H1 (cell line): ENCODE results near the gene MBD3. TPM values are rescaled to one million over a fixed set of nuclear protein-coding genes. Genes with fewer than 3 reads are reported as not detected.

Experiments used
- CTCF ChIA-PET: fragments of 300-600 bp; sonication (Branson Sonifier 250); formaldehyde crosslinking; loops from one replicate; lab custom pipeline; 2021; ENCODE audit not compliant: partially characterized antibody; lab: Charles Lee
- POLR2A ChIA-PET: fragments of 300-600 bp; sonication (Branson Sonifier 250); formaldehyde crosslinking; loops from one replicate; lab custom pipeline; 2021; ENCODE audit warnings: inconsistent platforms; ENCODE audit not compliant: partially characterized antibody; lab: Charles Lee
- DNase-seq, 2 experiments: peaks; one replicate each; pipeline versions ENCODE4 v3.0.0 to v3.0.0-alpha.2; 2010 to 2022; ENCODE audit warnings: low spot score in 2 of 2, low read depth in 1 of 2, mixed read lengths in 1 of 2
- FAIRE-seq: peaks from 2 replicates; lab custom pipeline; 2011; peaks lifted over from hg19 to GRCh38; lab: Jason Lieb, UNC
- H2AFZ ChIP-seq: 2 replicates; pipeline ENCODE4 v1.8.1; 2012; ENCODE audit warnings: low read length, inconsistent platforms
- H2AK5ac ChIP-seq: 2 replicates; pipeline ENCODE4 v1.6.1; 2013; ENCODE audit warnings: low read depth, low read length
- H2BK120ac ChIP-seq: replicated peaks from 2 replicates; pipeline ENCODE3; 2013; ENCODE audit warnings: low read depth, low read length, inconsistent platforms
- H2BK12ac ChIP-seq: 2 replicates; pipeline ENCODE4 v1.6.1; 2013; ENCODE audit warnings: low read depth, low read length
- H2BK15ac ChIP-seq: 2 replicates; pipeline ENCODE4 v1.6.1; 2013; ENCODE audit warnings: low read length
- H2BK20ac ChIP-seq: 2 replicates; pipeline ENCODE4 v1.6.1; 2013; ENCODE audit warnings: low read length
- H2BK5ac ChIP-seq: 2 replicates; pipeline ENCODE4 v1.6.1; 2013; ENCODE audit warnings: low read depth, low read length
- H3K14ac ChIP-seq: 2 replicates; pipeline ENCODE4 v1.6.1; 2013; ENCODE audit warnings: inconsistent platforms; ENCODE audit not compliant: insufficient read length
- H3K18ac ChIP-seq: 2 replicates; pipeline ENCODE4 v1.6.1; 2013; ENCODE audit warnings: low read length; ENCODE audit errors: extremely low read depth
- H3K23ac ChIP-seq: 2 replicates; pipeline ENCODE4 v1.6.1; 2013; ENCODE audit warnings: inconsistent platforms; ENCODE audit not compliant: insufficient read length
- H3K23me2 ChIP-seq: 2 replicates; pipeline ENCODE4 v1.6.1; 2013; ENCODE audit warnings: low read depth, low read length
- H3K27ac ChIP-seq: 2 replicates; pipeline ENCODE4 v1.6.1; 2011; ENCODE audit warnings: low read depth, low read length, inconsistent platforms
- H3K27me3 ChIP-seq, 4 experiments: replicated peaks in 1 of 4; 1 replicate in 1 of 4; 2 replicates in 3 of 4; pipeline versions ENCODE4 v1.6.1 to v1.8.1; 2011 to 2013; ENCODE audit warnings: low read length in 3 of 4, mild to moderate bottlenecking in 3 of 4, inconsistent platforms in 2 of 4, mixed read lengths in 2 of 4, moderate library complexity in 1 of 4; ENCODE audit not compliant: control insufficient read depth in 3 of 4, insufficient read depth in 3 of 4; ENCODE audit errors: extremely low read depth in 1 of 4
- H3K36me3 ChIP-seq, 4 experiments: 2 replicates each; pipeline versions ENCODE4 v1.6.1 to v1.8.1; 2011 to 2013; ENCODE audit warnings: mild to moderate bottlenecking in 4 of 4, low read length in 3 of 4, moderate library complexity in 2 of 4, control low read depth in 1 of 4, inconsistent platforms in 1 of 4; ENCODE audit not compliant: insufficient read depth in 4 of 4, control insufficient read depth in 2 of 4
- H3K4ac ChIP-seq: replicated peaks from 2 replicates; pipeline ENCODE3; 2013; ENCODE audit warnings: low read length, low read depth, mixed read lengths, inconsistent platforms; ENCODE audit not compliant: insufficient read length
- H3K4me1 ChIP-seq, 4 experiments: replicated peaks in 1 of 4; 1 replicate in 1 of 4; 2 replicates in 3 of 4; pipeline versions ENCODE4 v1.6.1 to v1.8.1; 2011 to 2013; ENCODE audit warnings: low read length in 3 of 4, inconsistent platforms in 2 of 4, mixed read lengths in 1 of 4; ENCODE audit not compliant: insufficient read depth in 4 of 4, control insufficient read depth in 3 of 4
- H3K4me2 ChIP-seq, 2 experiments: 2 replicates each; pipeline versions ENCODE4 v1.6.1 to v1.8.1; 2011 to 2013; ENCODE audit warnings: low read depth in 2 of 2, low read length in 2 of 2, control low read depth in 1 of 2, inconsistent platforms in 1 of 2, mild to moderate bottlenecking in 1 of 2; ENCODE audit not compliant: insufficient read depth in 1 of 2
- H3K4me3 ChIP-seq, 4 experiments: fragments of 200-600, 300-600 bp in 1 of 4; sonication (generic), shearing (Covaris generic), sonication (Bioruptor Twin) in 1 of 4; 2 replicates each; pipeline versions ENCODE4 v1.5.1 to v1.8.1; 2011 to 2016; ENCODE audit warnings: low read length in 4 of 4, low read depth in 3 of 4, control low read depth in 2 of 4, inconsistent platforms in 2 of 4, mild to moderate bottlenecking in 2 of 4, mixed read lengths in 1 of 4, moderate library complexity in 1 of 4; ENCODE audit not compliant: insufficient read depth in 2 of 4; ENCODE audit errors: extremely low read depth in 1 of 4
- H3K56ac ChIP-seq: replicated peaks from 2 replicates; pipeline ENCODE3; 2013; ENCODE audit warnings: low read depth, mild to moderate bottlenecking, mixed read lengths, low read length, inconsistent platforms; ENCODE audit not compliant: insufficient read length
- H3K79me1 ChIP-seq: 2 replicates; pipeline ENCODE4 v1.6.1; 2013; ENCODE audit warnings: low read depth, low read length, control low read depth
- H3K79me2 ChIP-seq, 2 experiments: 2 replicates each; pipeline versions ENCODE4 v1.6.1 to v1.8.1; 2012 to 2013; ENCODE audit warnings: low read length in 2 of 2, mild to moderate bottlenecking in 2 of 2, inconsistent platforms in 1 of 2; ENCODE audit not compliant: insufficient read depth in 2 of 2, control insufficient read depth in 1 of 2
- H3K9ac ChIP-seq, 4 experiments: replicated peaks in 1 of 4; 1 replicate in 1 of 4; 2 replicates in 3 of 4; pipeline versions ENCODE4 v1.6.1 to v1.8.1; 2011 to 2013; ENCODE audit warnings: low read depth in 3 of 4, low read length in 3 of 4, control low read depth in 2 of 4, mild to moderate bottlenecking in 2 of 4, moderate library complexity in 2 of 4, inconsistent platforms in 1 of 4; ENCODE audit errors: extremely low read depth in 1 of 4
- H3K9me3 ChIP-seq, 2 experiments: 2 replicates each; pipeline versions ENCODE4 v1.6.1 to v1.8.1; 2012 to 2013; ENCODE audit warnings: mild to moderate bottlenecking in 2 of 2, moderate library complexity in 2 of 2, control low read depth in 1 of 2, inconsistent platforms in 1 of 2, low read depth in 1 of 2, low read length in 1 of 2, mixed read lengths in 1 of 2; ENCODE audit not compliant: insufficient read depth in 2 of 2
- H4K20me1 ChIP-seq, 2 experiments: replicated peaks in 1 of 2; 2 replicates each; pipeline versions ENCODE3 to v1.8.1; 2011 to 2013; ENCODE audit warnings: inconsistent platforms in 2 of 2, low read length in 2 of 2, mild to moderate bottlenecking in 1 of 2; ENCODE audit not compliant: insufficient read depth in 2 of 2, control insufficient read depth in 1 of 2
- H4K5ac ChIP-seq: 2 replicates; pipeline ENCODE4 v1.6.1; 2013; ENCODE audit warnings: low read length, low read depth, mixed read lengths, inconsistent platforms; ENCODE audit not compliant: insufficient read length
- H4K8ac ChIP-seq: 2 replicates; pipeline ENCODE4 v1.8.0; 2013; ENCODE audit warnings: mild to moderate bottlenecking, moderate library complexity, low read length, inconsistent platforms; ENCODE audit not compliant: insufficient read depth; ENCODE audit errors: extremely low read depth
- H4K91ac ChIP-seq: replicated peaks from 2 replicates; pipeline ENCODE3; 2013; ENCODE audit warnings: low read length, mixed read lengths, inconsistent platforms; ENCODE audit not compliant: insufficient read length
- EZH2 ChIP-seq: fragments of 200-600 bp; sonication (generic); IDR thresholded peaks from 2 replicates; pipeline ENCODE4 v1.7.1; 2012; ENCODE audit warnings: low read depth, mild to moderate bottlenecking, moderate library complexity, low read length, inconsistent platforms; ENCODE audit not compliant: severe bottlenecking
- HDAC6 ChIP-seq: IDR thresholded peaks from one replicate; pipeline ENCODE4 v1.7.1; 2012; ENCODE audit warnings: low read depth, mild to moderate bottlenecking, inconsistent platforms, low read length, moderate library complexity
- JUND ChIP-seq: IDR thresholded peaks from 2 replicates; pipeline ENCODE4 v1.6.1; 2011; ENCODE audit warnings: mild to moderate bottlenecking, improper control_type of control experiment, low read length
- WGBS, 2 experiments: shearing (Covaris generic) in 1 of 2; methylation state at CpG; one replicate each; pipeline versions ENCODE4 v1.1.6 to v1.1.7; 2013 to 2015; ENCODE audit warnings: low lambda C conversion rate in 2 of 2, mixed read lengths in 2 of 2, inconsistent platforms in 1 of 2, low coverage in 1 of 2, missing lambda C conversion rate in 1 of 2; ENCODE audit not compliant: insufficient replicate concordance in 2 of 2, insufficient coverage in 1 of 2, insufficient read length in 1 of 2; ENCODE audit errors: extremely low coverage in 1 of 2, missing lambda C conversion rate in 1 of 2; 5-methylcytosine and 5-hydroxymethylcytosine counted together
- polyA plus RNA-seq, 7 experiments: library from polyadenylated mRNA; depleted of rRNA in 3 of 7; stranded (reverse) in 5 of 7; unstranded in 2 of 7; fragments of >200 nt in 5 of 7; fragments of 200-250 nt in 2 of 7; gene quantifications; 1 replicate in 5 of 7; 2 replicates in 1 of 7; 4 replicates in 1 of 7; pipeline versions ENCODE4 v1.2.1 to v1.2.3, GENCODE V29; 2011 to 2013; ENCODE audit warnings: missing spikeins in 2 of 7, mixed read lengths in 2 of 7
- total RNA-seq: library from RNA; stranded (reverse); fragmentation: NEBNext Ultra II Directional; extraction: Animal tissue kit (Norgen Biotek cat#: 25700); gene quantifications from 2 replicates; pipeline ENCODE4 v1.2.1, GENCODE V29; 2021

The MBD3 gene
- total and polyA plus RNA-seq, 2 of the 8 experiments (the other 6 are each of a cell fraction or from before 2014, with no cell fraction given): 88.2 to 110 TPM

DNA sequence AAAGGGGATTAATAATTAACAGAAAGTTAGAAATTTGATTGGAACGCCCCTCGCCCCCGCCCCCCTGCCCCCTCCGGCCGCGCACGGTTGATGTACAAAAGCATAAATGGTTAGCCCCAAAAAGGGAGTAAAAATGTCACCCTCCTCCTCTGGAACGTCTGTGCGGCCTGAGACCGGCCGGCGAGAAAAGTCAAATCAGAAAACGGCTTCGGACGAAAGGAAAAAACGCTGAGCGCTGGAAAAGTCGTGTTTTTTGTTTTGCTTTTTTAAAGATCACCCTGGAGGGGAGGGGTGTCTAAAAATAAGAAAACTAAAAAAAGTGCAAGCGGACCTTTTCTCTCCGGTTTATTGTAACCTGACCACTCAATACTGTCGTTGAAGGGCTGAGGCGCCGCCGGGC, 37.7 kb downstream of the MBD3 start:
- no peak overlapping the region for H4K5ac ChIP-seq
- no peak overlapping the region for H3K4me3 ChIP-seq
- no peak overlapping the region for H3K4me2 ChIP-seq
- no peaks in the 10 kb centered on the region for H3K4me1 ChIP-seq
- H3K56ac ChIP-seq: no peak overlapping the region
- FAIRE-seq: no peak
- no peak overlapping the region for H4K8ac ChIP-seq
- H3K23ac ChIP-seq: no peak overlapping the region
- no peaks in the 10 kb centered on the region for H3K27me3 ChIP-seq
- peaks cover 0 to 11% of the 10 kb centered on the region in 2 experiments; a peak in 2 of 4 replicates for H3K79me2 ChIP-seq
- H3K27ac ChIP-seq: no peak overlapping the region
- H2BK5ac ChIP-seq: no peak overlapping the region
- peaks cover 9 to 22% of the 10 kb centered on the region in 2 experiments for H4K20me1 ChIP-seq
- no peak overlapping the region for H2BK20ac ChIP-seq
- no peak overlapping the region for H3K4ac ChIP-seq
- H3K23me2 ChIP-seq: peaks cover 2% of the 10 kb centered on the region; the same call in 1 of the 2 replicates
- no peak overlapping the region for H3K18ac ChIP-seq
- 92% methylated on average over 24 of the region's 24 CpGs; no CpG with 5 or more reads in 1 of the 2 experiments for WGBS, 2 experiments
- H3K14ac ChIP-seq: no peak overlapping the region
- no peak overlapping the region for H2AFZ ChIP-seq
- no peak overlapping the region for H2AK5ac ChIP-seq
- CTCF ChIA-PET: no interaction called here
- H4K91ac ChIP-seq: no peak overlapping the region
- POLR2A ChIA-PET: interaction anchor here (0.6 to 1.9 kb wide), 4 partner anchors 8 to 38 kb away, joined by 3 to 6 read pairs (median 4); partner anchors contain the start of gene MBD3
- no peak overlapping the region for H2BK12ac ChIP-seq
- peaks cover 10% of the 10 kb centered on the region for H3K79me1 ChIP-seq
- H3K9me3 ChIP-seq: no peaks in the 10 kb centered on the region; a peak in 1 of 4 replicates
- H3K36me3 ChIP-seq: peaks cover 0 to 16% (median 1%) of the 10 kb centered on the region in 4 experiments; a peak in 4 of 8 replicates
- no peak for DNase-seq
- H2BK120ac ChIP-seq: no peak overlapping the region
- H2BK15ac ChIP-seq: no peak overlapping the region
- no peak overlapping the region for H3K9ac ChIP-seq
- TF ChIP-seq JUND (no peak), EZH2 (no peak), HDAC6 (no peak)
